Stimulated activated CD8-positive, alpha-beta memory T cell treated with anti-CD3 and anti-CD28 coated beads, Interleukin-12 subunit alpha, Interleukin-12 subunit beta, amount 100 ng/mL, for 4 hours (primary cell): ENCODE data around the gene GLIPR1L1.

Experiments
- DNase-seq: peaks from one replicate; pipeline ENCODE4 v3.0.0-alpha.2; 2020; ENCODE audit warnings: low read depth

Gene GLIPR1L1

GRCh38 chr12:75350413-75350812, 15.9 kb downstream of the GLIPR1L1 start:
- DNase-seq, result no peak

GRCh38 chr12:75354011-75354410, 19.5 kb downstream of the GLIPR1L1 start:
- DNase-seq, result no peak

DNA sequence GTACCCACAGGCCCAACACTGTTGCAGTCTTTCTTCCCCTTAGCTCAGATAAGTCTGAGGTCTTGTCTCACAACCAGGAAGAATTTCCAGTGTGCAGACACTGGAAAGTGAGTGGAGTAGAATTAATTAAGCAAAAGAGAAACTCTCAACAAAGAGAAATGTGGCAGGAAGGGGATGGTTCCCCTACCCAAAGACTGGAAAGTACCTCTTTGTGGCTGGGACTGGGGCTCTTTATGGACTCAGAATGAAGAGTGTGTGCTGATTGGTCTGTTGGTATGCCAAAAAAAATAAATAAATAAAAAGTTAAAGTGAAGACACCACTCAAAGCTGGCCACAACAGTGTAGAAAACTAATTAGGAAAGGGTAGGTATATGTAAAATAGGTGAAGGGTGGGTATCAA, 26.4 kb downstream of the GLIPR1L1 start:
- DNase-seq, result no peak

DNA sequence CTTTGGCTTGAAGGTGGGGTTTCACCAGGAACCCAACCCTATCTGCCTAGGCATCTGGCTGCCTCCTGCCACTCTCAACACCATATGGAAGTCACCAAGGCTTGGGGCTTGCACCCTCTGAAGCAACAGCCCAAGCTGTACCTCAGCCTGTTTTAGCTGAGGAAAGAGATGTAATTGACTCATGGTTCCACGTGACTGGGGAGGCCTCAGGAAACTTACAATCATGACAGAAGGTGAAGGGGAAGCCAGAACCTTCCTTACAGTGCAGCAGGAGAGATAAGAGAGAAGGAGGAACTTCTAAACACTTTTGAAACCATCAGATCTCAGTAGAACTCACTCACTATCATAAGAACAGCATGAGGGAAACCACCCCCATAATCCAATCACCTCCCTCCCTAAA, 26.9 kb downstream of the GLIPR1L1 start:
- no peak for DNase-seq

- no peak for DNase-seq
Observed at GRCh38 chr12:75364919-75365318, 30.4 kb downstream of the GLIPR1L1 start.

- DNase-seq, result no peak
Observed at GRCh38 chr12:75366629-75367028, 32.2 kb downstream of the GLIPR1L1 start.

DNA sequence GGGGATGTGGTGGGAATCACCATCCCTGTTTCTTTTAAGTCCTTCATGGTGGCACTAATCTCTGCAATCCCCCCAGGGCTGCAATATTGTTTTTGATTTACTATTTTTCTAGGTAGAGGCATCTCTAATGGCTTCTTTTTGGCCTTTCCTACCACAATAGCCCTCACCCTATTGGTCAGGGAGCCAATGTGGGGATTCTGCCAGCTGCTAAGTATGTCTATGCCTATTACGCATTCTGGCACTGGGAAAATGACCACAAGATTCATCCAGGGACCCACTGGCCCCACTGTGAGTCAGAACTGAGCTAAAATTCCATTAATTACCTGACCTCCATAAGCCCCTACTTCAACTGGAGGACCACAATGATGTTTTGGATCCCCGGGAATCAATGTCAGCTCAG, 40.5 kb downstream of the GLIPR1L1 start:
- DNase-seq, result no peak

- no peak for DNase-seq
Observed at GRCh38 chr12:75378354-75378753, 43.9 kb downstream of the GLIPR1L1 start.

GRCh38 chr12:75389061-75389460, 54.6 kb downstream of the GLIPR1L1 start:
- DNase-seq, result no peak

GRCh38 chr12:75389706-75390105, 55.2 kb downstream of the GLIPR1L1 start:
- DNase-seq, result no peak

GRCh38 chr12:75390156-75390898, 55.9 kb downstream of the GLIPR1L1 start:
- no peak for DNase-seq

DNA sequence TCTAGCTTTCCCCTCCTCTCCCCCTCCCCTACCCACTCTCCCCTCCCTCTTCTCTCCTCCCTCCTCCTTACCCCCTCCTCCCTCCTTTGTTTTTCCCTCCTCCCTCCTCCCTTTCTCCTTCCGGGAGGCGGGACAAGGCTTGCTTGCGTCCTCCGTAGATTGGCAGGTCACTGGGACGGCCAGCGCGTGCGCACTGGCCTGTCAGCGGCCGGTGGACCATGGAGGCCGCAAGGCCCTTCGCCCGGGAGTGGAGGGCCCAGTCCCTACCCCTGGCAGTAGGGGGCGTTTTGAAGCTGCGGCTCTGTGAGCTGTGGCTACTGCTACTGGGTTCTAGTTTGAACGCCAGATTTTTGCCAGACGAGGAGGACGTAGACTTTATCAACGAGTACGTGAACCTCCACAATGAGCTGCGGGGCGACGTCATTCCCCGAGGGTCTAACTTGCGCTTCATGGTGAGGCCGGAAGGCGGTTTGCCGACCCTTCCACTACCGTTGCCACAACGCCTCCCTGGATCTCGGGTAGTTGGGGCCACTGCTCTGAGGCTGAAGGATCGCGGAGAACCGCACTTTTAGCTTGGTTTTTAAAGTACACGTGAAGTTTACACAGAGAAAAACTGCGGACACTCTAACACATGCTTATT, 56.5 kb downstream of the GLIPR1L1 start, which contains the start of gene GLIPR1L2:
TSS of gene GLIPR1L2 (plus strand) at position 191 of the 640 bp plus-strand sequence. CDS start at position 219, 28 bp downstream.
- peak; percentile 77 for DNase-seq

GRCh38 chr12:75404231-75404630, 69.8 kb downstream of the GLIPR1L1 start:
- DNase-seq, result no peak

GRCh38 chr12:75407683-75408082, 73.2 kb downstream of the GLIPR1L1 start:
- no peak for DNase-seq

GRCh38 chr12:75409830-75410229, 75.4 kb downstream of the GLIPR1L1 start:
- DNase-seq, result no peak

- no peak for DNase-seq
Observed at GRCh38 chr12:75414671-75415070, 80.2 kb downstream of the GLIPR1L1 start.

GRCh38 chr12:75419841-75420240, 85.4 kb downstream of the GLIPR1L1 start:
- DNase-seq, result no peak
